PC-3 (cell line): ENCODE results near the gene HYCC1.

Source experiments
- CTCF ChIP-seq: fragments of 300-600 bp; sonication (generic); conservative IDR thresholded peaks from 2 replicates; pipeline ENCODE4 v1.5.1; 2017; ENCODE audit warnings: antibody characterized with exemption, low read depth, mild to moderate bottlenecking, low read length
- EZH2phosphoT487 ChIP-seq: fragments of 300-600 bp; sonication (generic); IDR thresholded peaks from 2 replicates; pipeline ENCODE4 v1.6.1; 2018; ENCODE audit warnings: mild to moderate bottlenecking, antibody characterized with exemption, low read length, borderline replicate concordance

- TF ChIP-seq EZH2phosphoT487: no peak
- no peak for TF ChIP-seq CTCF
These were observed 20.8 kb downstream of the HYCC1 start for GRCh38 chr7:22992874-22993840.
